ENCODE measurements around the gene LMLN. TPM values are rescaled to one million over a fixed set of nuclear protein-coding genes. Genes with fewer than 3 reads are reported as not detected.
"Not testable (repeated sequence)": the region's sequence is repeated elsewhere in the genome, so short reads cannot be mapped to it uniquely, and the experiment has no call there.

The LMLN gene
- total RNA-seq, 1 donor: 3.4 TPM

DNA sequence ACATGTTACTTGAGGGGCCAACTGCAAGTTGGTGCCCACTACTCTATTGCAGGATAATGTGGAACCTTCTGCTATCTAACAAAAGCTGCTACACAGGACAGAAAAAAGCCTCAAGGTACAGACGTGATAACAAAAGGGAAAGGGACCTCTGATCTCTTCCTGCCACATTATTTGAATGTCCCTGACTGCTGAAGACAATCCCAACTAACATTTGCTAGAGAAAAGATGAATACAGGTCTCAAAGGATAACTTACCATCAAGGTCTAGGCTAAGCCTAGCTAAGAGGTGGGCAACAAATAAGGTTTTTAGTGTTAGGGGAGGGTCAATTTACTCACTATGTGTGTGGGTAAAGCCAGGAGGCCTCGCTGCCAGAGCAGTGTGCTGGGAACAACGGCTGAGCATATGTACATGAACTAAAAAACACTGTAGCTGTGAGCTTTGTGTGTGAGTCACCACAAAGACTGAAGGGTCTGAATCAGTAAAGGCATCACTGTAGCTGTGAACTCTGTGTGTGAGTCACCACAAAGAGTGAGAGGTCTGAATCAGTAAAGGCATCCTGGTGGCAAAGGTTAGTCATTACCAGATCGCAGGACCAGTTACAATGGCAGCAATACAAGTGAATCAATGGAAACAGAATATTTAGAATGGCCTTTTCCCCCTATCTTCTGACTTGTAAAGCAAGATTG is 111.7 kb downstream of the LMLN start:
- Histone ChIP-seq H3K4me1 (ENCODE audit: insufficient read depth, low read length) (peaks cover 4% of the 10 kb centered on the region), H3K9me3 (ENCODE audit: low read depth, low read length) (no peaks in the 10 kb centered on the region), H3K27me3 (ENCODE audit: insufficient read depth, low read length) (peaks cover 4% of the 10 kb centered on the region), H3K4me3 (ENCODE audit: low read length) (no peak overlapping the region)

- peaks cover 18% of the 10 kb centered on the region for H3K4me1 ChIP-seq (ENCODE audit: insufficient read depth, low read length)
- H3K27me3 ChIP-seq (ENCODE audit: insufficient read depth, low read length): peaks cover 33% of the 10 kb centered on the region
- no peaks in the 10 kb centered on the region for H3K9me3 ChIP-seq (ENCODE audit: low read depth, low read length)
- H3K4me3 ChIP-seq (ENCODE audit: low read length): no peak overlapping the region
Observed at GRCh38 chr3:198076722-198077308, 116.8 kb downstream of the LMLN start.

DNA sequence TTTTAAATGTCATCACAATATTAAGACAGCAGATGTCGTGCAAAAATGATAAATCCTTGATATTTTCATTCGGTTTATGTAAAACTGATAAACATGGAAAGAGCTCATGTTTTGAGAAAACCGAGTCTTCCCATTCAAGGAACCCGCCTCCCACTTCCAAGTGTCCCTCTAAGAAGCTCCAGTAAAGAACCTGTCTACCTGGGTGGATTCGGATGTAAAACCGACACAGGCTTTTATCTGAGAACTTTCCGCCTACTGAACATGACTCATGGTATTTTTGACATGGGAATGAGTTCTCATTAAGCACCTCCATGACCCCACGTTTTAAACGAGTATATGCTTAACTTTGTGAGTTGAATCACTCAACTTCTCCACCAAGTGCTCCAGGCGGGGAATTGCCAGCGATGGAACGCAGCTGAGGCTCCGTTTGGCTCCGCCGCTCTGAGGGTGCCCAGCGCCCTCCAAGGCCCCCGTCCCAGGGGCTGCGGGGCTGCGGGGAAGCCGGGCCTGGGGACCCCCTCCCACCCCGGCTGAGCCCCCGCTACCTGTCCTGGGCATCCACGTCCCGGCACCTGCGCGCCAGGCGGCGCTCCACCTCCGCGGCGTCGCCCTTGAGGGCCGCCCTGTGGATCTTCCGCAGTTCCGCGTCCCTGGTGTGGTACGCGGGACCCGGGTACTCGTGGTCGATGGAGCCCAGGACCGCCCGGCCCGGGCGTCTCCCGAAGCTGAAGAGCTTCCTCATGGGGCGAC is 119.9 kb downstream of the LMLN start:
- Histone ChIP-seq H3K27me3 (ENCODE audit: insufficient read depth, low read length) (peaks cover 55% of the 10 kb centered on the region), H3K4me1 (ENCODE audit: insufficient read depth, low read length) (peaks cover 18% of the 10 kb centered on the region), H3K4me3 (ENCODE audit: low read length) (peak overlapping the region; percentile 46), H3K9me3 (ENCODE audit: low read depth, low read length) (no peaks in the 10 kb centered on the region)

DNA sequence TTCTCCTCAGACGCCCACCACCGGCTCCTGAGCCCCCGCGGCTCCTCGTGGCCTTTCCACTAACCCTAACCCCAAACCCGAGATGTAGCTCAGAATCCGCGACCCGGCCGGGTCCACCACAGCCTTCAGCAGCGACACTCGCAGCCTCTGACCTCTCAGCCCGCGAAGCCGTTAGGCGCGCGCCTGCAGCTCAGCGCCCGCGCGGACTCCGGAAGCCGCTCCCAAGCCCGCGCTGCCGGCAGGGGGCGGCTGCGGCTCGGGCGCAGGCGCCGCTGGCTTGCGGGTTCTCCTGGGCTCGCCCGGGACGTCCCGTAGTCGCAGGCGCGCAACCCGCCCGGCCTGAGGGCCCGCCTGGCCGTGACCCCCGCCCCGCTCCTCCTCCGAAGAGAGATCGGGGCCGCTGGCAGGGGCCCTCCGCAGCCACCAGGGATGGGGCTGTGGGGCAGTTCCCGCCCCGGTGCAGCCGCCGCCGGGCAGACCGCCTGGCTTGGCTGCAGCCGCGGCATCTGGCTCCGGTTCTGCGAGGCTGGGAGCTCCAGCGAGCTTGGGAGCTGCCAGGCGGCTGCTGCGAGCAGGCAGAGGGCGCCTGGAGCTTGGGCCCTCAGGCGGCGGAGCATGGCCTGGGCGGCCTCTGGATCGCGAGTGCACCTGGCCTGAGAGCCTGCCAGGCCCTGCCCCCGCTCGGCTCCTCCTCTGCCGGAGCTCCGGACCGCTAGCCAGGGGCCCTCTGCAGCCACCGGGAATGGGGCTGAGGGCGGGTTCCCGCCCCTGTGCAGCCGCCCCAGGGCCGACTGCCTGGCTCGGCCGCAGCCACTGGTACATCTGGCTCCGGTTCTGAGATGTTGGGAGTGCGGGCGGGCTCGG is 120.7 kb downstream of the LMLN start:
- no peaks in the 10 kb centered on the region for H3K9me3 ChIP-seq (ENCODE audit: low read depth, low read length)
- H3K4me3 ChIP-seq (ENCODE audit: low read length): peak overlapping the region; percentile 46
- H3K4me1 ChIP-seq (ENCODE audit: insufficient read depth, low read length): peaks cover 18% of the 10 kb centered on the region
- H3K27me3 ChIP-seq (ENCODE audit: insufficient read depth, low read length): peaks cover 60% of the 10 kb centered on the region

GRCh38 chr3:198081421-198081844 is 121.4 kb downstream of the LMLN start:
- Histone ChIP-seq H3K4me3 (ENCODE audit: low read length) (no peak overlapping the region), H3K27me3 (ENCODE audit: insufficient read depth, low read length) (peaks cover 65% of the 10 kb centered on the region), H3K9me3 (ENCODE audit: low read depth, low read length) (no peaks in the 10 kb centered on the region), H3K4me1 (ENCODE audit: insufficient read depth, low read length) (peaks cover 18% of the 10 kb centered on the region)

- H3K4me3 ChIP-seq (ENCODE audit: low read length); H3K9me3 ChIP-seq (ENCODE audit: low read depth, low read length): not testable (repeated sequence)
- Histone ChIP-seq H3K27me3 (ENCODE audit: insufficient read depth, low read length) (peaks cover 71% of the 10 kb centered on the region), H3K4me1 (ENCODE audit: insufficient read depth, low read length) (peaks cover 18% of the 10 kb centered on the region)
Observed at GRCh38 chr3:198082226-198082625, 122.2 kb downstream of the LMLN start.

DNA sequence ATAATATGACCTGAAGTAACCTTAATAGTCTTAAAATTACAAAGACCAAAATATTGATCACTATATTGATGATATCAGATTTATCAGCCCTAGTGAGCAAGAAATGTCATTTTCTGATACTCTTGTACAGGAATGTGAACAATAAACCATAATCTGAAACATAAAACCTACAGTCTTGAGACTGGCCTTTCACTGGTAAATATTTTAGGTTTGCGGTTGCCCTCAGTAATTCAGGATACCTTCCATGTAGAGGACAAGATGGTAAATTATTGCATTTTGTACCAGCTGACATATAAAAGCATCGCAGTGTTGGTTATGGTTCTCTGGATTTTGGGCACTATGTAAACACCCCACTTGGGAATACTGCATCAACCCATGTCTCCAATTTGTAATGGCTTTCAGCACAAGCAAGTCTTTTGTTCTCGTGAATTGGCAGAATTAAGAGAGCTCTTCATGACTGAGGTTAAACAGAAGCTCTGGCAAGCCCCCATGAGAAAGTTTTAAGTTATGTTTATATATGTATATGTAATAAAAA is 128.5 kb downstream of the LMLN start:
- Histone ChIP-seq H3K4me3 (ENCODE audit: low read length) (no peak overlapping the region), H3K9me3 (ENCODE audit: low read depth, low read length) (no peaks in the 10 kb centered on the region), H3K4me1 (ENCODE audit: insufficient read depth, low read length) (no peaks in the 10 kb centered on the region), H3K27me3 (ENCODE audit: insufficient read depth, low read length) (peaks cover 83% of the 10 kb centered on the region)

GRCh38 chr3:198090795-198091332 is 130.8 kb downstream of the LMLN start:
- no peaks in the 10 kb centered on the region for H3K4me1 ChIP-seq (ENCODE audit: insufficient read depth, low read length)
- H3K9me3 ChIP-seq (ENCODE audit: low read depth, low read length): no peaks in the 10 kb centered on the region
- peaks cover 73% of the 10 kb centered on the region for H3K27me3 ChIP-seq (ENCODE audit: insufficient read depth, low read length)
- H3K4me3 ChIP-seq (ENCODE audit: low read length): no peak overlapping the region

DNA sequence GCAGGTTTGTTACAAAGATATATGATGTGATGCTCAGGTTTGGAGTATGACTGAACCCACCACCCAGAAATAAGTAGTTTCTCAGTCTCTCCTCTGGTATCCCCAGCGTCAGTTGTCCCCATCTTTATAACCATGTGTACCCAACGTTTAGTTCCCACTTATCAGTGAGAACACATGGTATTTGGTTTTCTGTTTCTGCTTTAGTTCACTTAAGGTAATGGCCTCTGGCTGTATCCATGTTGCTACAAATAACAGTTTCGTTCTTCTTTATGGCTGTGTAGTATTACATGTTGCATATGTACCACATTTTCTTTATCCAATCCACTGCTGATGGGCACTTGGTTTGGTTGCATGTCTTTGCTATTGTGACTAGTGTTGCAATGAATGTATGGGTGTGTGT is 132.3 kb downstream of the LMLN start:
- no peak overlapping the region for H3K4me3 ChIP-seq (ENCODE audit: low read length)
- H3K27me3 ChIP-seq (ENCODE audit: insufficient read depth, low read length): peaks cover 59% of the 10 kb centered on the region
- H3K4me1 ChIP-seq (ENCODE audit: insufficient read depth, low read length): no peaks in the 10 kb centered on the region

GRCh38 chr3:198093112-198093679 is 133.2 kb downstream of the LMLN start:
- no peak overlapping the region for H3K4me3 ChIP-seq (ENCODE audit: low read length)

More for the DNA sequence above, 132.3 kb downstream of the LMLN start:
- no peaks in the 10 kb centered on the region for H3K9me3 ChIP-seq (ENCODE audit: low read depth, low read length)

More at GRCh38 chr3:198093112-198093679, 133.2 kb downstream of the LMLN start:
- no peaks in the 10 kb centered on the region for H3K9me3 ChIP-seq (ENCODE audit: low read depth, low read length)
- H3K27me3 ChIP-seq (ENCODE audit: insufficient read depth, low read length): peaks cover 50% of the 10 kb centered on the region
- H3K4me1 ChIP-seq (ENCODE audit: insufficient read depth, low read length): no peaks in the 10 kb centered on the region

Other genes with a start within 250 kb of the LMLN start
- gene RUBCN, start 223.3 kb upstream of the LMLN start, total RNA-seq: 36.7 TPM
- 60.2 TPM for gene FYTTD1, start 210.3 kb upstream of the LMLN start, total RNA-seq
- gene LRCH3, start 169.0 kb upstream of the LMLN start, total RNA-seq: 51.3 TPM
- 997 TPM for gene RPL35A, start 10.0 kb upstream of the LMLN start, total RNA-seq

Data from mononuclear cell (primary cell).